Choroid plexus epithelial cell (primary cell): ENCODE results near the gene RALGAPA2.
A peak's percentile ranks its signal among the peaks of the same experiment; 100 is the strongest.

Experiments used
- DNase-seq: peaks from one replicate; pipeline ENCODE4 v3.0.0-alpha.2; 2010; ENCODE audit warnings: low read depth
- H3K4me3 ChIP-seq: 2 replicates; pipeline ENCODE4 v1.5.1; 2011; ENCODE audit warnings: low read depth, mild to moderate bottlenecking, control low read depth, low read length, moderate library complexity
- CTCF ChIP-seq: conservative IDR thresholded peaks from 2 replicates; pipeline ENCODE4 v1.5.1; 2011; ENCODE audit warnings: low read depth, mild to moderate bottlenecking, control low read depth, inconsistent platforms, low read length, moderate library complexity

RALGAPA2 gene

DNA sequence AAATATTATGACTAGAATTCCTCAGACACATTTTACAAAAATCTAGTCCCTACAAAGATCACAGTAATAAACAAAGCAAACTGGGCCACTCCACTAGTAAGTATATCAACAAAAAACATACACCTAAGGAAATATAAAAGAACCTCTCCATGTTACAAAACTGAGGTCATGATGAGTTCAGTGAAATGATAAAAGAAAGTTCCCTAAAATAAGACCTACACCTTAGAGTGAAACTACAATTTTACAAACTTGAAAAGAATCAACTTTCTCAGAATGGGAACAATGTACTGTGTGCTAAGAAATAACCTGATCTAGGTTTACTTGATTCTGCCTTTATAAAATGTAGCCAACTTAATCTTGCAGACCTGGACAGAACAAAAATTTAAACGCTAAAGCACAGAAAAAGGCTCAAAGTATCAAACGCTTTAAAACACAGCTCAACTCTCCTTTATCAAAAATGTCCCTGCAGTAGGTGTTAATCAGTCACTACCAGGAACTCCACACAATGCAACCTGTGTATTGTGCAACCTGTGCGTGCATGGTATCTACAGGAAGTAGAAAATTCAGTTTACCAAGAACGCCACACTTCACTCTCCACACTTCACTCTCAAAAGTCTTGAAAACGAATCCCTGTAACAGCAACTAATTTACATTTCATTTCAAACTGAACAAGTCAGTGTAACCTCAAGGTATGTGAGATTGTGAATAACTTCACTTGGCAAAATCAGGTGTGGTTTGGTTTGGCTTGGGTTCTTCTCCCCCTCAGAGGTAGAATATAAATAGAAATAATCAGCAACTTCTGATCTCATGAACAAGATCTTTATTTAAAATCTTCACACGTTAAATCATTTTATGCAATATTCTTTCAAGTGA, 1.8 kb downstream of the RALGAPA2 start:
- no peak for DNase-seq
- no peak overlapping the region for H3K4me3 ChIP-seq
- TF ChIP-seq CTCF, result no peak

DNA sequence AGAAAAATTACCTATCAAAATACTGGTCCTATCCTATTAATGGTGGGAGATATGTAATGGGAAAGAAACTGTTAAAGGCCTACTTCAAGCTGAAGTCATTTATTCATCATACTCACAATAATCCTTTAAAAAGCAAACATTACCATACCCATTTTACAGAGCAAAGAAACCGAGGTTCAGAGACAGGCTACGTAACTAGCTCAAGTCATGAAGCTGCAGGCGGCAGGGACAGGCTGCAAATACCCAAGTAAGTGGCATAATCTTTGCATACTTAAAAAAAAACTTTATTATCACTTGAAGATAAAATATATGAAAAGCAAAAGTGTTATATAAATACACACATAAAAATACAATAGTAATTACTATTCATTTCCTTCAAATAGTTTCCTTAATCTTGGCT, 2.6 kb downstream of the RALGAPA2 start:
- no peak overlapping the region for H3K4me3 ChIP-seq
- DNase-seq, result no peak
- no peak for TF ChIP-seq CTCF

- no peak overlapping the region for H3K4me3 ChIP-seq
- DNase-seq, result no peak
- no peak for TF ChIP-seq CTCF
Measured at GRCh38 chr20:20706285-20706684, 6.2 kb downstream of the RALGAPA2 start.

DNA sequence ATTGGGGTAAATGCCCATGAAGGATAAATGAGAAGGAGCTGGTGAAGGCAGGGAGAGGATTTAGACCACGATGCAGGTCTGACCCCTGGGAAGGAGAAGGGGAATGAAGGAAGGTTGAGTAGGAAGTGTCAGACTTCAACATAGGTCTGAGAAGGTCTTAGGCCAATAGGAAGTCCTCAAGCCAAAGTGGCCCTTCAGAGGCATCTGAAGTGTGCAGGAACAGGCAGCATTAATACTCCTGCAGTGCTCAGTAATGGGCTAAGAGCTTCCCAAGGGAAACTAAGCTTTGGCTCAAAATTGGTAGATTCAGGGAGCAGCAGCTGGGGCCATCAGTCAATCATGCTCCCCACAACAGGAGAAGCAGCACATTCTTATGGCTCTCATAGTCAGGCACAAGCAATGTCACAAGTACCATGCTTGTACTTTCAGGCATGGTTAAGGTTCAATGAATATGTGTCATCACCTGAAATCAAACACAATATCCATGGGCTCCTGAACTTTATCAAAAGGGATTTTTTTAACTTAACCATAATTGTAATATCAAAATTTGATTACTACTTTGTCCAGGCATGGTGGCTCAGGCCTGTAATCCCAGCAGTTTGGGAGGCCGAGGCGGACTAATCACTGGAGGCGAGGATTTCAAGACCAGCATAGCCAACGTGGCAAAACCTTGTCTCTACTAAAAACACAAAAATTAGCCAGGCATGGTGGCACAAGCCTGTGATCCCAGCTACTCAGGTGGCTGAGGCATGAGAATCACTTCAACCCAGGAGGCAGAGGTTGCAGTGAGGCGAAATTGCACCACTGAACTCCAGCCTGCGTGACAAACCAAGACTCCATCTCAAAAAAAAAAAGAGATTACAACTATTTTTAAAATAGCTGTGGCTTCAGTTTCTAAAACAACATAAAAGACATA, 9.9 kb downstream of the RALGAPA2 start:
- DNase-seq, result no peak
- no peak overlapping the region for H3K4me3 ChIP-seq
- no peak for TF ChIP-seq CTCF

DNA sequence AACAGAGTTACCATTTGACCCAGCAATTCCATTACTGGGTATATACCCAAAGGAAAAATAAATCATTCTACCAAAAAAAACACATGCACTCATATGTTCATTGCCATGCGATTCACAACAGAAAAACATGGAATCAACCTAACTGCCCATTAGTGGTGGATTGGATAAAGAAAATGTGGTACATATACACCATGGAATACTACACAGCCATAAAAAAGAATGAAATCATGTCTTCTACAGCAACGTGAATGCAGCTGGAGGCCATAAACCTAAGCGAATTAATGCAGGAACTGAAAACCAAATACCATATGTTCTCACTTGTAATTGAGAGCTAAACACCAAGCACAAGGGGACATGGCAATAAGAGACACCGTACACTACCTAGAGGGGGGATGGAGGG, 12.5 kb downstream of the RALGAPA2 start:
- no peak for DNase-seq
- TF ChIP-seq CTCF, result no peak
- no peak overlapping the region for H3K4me3 ChIP-seq

GRCh38 chr20:20699144-20699543, 13.3 kb downstream of the RALGAPA2 start:
- no peak overlapping the region for H3K4me3 ChIP-seq
- TF ChIP-seq CTCF, result no peak
- DNase-seq, result peak; percentile 20
